ENCODE data around the gene RCSD1.

The RCSD1 gene

DNA sequence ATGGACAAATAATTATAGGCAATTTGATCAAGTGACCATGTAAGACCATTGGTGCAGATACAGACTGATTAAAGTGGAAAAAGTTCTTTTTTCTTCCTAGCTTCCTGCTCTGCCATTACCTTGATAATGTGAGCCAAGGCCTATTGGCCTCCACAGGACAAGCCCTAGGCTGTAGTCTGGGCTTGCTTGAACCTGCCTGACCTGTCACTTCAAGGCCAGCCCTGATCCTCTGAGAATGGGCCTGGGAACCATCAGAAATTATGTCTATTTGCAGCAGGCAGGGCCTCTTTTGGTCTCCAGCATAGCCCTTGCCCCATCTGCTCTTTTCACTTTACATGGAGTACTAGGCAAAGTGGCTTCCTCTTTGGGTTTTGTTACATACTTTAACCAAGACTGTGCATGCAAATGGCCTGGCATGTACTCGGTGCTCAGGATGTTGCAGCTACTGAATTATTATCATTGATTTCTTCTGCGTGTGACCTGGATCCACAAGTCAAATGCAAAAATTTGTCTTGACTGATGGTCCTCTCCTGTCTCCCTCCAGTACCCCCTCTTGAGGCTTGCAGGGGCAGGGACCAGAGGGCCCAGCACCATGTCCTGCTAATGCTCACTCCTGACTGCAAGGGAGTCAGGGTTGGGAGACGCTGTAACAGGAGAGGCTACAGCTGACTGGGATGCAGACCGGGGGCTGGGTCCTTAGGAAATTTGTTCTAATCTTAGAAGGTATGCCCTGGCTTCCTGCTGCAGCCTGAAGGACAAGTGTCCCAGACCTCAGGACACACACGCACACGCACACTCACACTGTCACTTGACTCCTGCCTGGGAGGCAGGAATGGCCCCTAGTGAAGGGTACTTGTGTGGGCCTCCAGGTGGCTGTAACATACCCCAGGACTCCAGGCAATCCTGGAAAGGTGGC lies 39.4 kb downstream of the RCSD1 start:
- DNase-seq (ENCODE audit: low read depth) = no peak

DNA sequence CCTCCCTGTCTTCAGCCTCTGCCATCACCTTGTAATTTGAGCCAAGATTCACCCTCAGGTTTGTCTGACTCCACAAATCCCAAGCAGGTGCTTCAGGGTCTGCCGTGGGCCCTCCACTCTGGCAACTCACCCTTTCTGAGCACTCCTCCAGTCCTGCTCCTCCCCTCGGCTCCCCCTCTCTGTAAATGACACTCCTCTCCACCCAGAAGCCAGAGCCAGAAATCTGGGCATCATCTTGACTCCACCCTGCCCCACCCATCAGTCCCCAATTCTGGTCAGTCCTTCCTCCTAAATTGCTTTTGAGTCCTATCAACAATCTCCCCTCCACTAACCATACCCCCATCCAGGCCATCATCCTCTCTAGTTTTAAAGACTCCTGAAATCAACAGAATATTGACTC lies 40.5 kb downstream of the RCSD1 start:
- no peak for DNase-seq (ENCODE audit: low read depth)

DNA sequence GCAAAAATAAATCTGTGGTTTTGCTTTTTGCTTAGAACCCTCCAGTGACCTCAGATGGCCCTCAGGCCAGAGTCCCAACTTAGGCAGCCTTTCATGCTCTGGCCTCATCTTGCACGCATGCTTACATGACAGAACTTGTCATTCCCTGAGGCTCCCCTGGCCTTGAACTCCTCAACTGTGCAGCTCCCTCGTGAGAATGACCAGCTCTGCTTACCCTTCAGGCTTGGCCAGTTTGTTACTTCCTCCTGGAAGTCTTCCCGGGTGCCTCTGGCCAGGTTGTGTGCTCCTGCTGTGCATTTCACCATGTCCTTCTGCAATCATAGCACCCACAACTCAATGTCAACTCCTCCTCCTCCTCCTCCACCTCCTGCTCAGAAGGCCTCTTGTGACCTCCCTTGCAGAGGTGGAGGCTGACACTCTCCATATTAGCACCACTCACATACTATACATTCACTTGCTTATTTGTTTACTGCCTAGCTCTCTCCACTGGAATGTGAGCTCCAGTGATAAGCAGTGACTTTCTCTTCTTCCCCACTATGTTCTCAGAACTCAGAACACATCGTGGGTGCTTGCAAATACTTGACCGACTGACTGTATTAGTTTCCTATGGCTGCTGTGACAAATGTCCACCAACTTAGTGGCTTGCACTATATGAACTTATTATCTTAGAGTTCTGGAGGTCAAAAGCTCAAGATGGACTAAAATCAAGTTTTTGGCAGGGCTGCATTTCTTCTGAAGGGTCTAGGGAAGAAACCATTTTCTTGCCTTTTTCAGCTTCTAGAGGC lies 41.9 kb downstream of the RCSD1 start:
- DNase-seq (ENCODE audit: low read depth) = no peak

DNA sequence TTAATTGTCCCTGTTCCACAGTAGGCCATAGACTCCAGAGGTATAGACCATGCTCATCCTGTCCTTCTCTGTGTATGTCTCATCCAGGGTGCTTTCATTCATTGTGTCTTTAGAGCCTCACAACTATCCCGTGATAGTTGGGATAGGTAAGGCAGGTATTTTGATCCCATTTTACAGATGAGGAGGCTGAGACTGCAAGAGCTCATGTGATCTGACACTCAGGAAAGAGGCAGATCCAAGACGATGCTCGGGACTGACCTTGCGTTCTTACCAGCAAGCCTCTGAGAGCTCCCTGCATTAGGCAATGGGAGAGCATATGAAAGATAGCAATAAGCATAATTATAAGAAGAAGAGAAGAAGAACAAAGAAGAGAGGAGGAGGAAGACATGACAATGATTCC lies 42.8 kb downstream of the RCSD1 start:
- no peak for DNase-seq (ENCODE audit: low read depth)

DNA sequence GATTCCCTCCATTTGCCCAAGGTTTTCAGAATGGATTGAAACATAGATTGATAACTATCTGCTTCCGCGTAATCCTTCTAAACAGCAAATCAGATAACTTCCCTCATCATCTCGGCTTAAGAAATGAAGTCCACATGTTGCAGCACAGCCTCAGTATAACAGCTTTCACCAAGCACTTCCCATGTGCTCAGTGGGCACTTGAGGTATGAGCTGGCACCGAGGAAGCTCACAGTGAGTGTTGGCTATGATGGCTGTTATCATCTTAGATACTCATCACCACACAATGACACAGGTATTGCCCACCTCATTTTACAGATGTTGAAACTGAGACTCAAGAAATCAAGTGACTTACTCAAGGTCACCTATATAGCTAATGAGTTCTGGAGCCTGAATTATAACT lies 43.2 kb downstream of the RCSD1 start:
- DNase-seq (ENCODE audit: low read depth) = no peak

DNA sequence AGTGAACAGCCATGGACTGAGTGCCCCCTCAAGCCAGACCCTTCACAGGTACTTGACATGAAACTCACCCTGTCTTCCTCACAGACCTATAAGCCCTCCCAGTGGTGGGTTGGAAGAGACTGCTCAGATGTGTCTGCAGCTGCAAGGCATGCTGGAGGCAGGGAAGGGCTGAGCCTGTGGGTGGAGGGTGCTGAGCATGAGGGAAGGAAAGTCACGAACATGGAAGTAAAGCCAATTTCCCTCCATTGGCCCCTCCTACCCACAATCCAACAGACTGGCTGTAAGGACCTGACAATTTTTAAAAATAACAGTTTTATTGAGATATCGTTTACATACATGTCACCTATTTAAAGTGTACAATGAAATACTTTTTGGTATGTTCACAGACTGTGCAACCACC lies 44.1 kb downstream of the RCSD1 start:
- DNase-seq (ENCODE audit: low read depth) = no peak

DNA sequence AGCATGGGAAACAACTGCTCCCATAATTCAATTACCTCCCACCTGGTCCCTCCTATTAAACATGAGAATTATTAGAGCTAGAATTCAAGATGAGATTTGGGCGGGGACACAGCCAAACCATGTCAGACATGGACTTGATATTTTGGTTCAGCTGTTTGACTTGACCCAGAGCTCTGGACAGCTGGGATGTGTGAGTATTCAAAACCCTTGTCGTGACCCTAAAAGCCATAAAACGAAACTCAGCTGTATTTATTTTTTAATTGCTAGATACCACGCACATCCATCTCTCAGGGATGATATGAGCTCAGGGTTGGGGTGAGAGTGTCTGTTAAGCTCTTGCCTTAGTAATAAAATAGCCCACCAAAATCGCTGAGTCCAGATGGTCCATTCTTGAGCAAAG lies 45.4 kb downstream of the RCSD1 start:
- DNase-seq (ENCODE audit: low read depth) = no peak

DNA sequence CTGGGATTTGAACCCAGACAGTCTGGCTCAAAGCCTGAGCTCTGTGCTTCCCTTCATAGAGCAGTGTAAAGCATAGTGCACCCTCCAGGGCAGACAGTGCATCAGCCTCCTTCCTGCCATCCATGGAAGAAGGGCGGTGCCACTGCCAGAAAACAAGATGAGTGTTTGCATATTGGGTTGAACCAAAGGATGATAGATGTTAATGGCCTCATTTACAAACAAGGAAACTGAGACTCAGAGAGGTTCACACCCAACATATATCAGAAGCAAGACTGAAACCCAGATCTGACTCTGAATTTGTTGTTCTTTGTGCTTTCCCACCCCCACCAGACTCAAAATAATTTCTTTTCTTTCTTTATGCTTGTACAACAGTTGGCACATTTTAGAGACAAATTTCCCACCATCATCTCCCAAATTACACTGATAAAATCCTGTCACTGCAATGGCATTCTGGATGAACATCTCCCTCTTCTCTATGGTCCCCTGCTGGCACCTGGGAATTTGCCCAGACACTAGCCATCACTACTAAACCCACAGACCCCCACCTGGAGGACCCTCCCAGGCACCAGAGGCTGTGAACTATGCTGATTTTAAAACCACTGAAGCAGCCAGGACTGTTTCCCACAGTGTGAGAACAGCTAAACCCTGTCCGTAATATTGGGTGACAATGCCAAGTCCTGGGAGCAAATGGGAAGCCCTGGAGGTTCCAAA lies 46.3 kb downstream of the RCSD1 start:
- no peak for DNase-seq (ENCODE audit: low read depth)

DNA sequence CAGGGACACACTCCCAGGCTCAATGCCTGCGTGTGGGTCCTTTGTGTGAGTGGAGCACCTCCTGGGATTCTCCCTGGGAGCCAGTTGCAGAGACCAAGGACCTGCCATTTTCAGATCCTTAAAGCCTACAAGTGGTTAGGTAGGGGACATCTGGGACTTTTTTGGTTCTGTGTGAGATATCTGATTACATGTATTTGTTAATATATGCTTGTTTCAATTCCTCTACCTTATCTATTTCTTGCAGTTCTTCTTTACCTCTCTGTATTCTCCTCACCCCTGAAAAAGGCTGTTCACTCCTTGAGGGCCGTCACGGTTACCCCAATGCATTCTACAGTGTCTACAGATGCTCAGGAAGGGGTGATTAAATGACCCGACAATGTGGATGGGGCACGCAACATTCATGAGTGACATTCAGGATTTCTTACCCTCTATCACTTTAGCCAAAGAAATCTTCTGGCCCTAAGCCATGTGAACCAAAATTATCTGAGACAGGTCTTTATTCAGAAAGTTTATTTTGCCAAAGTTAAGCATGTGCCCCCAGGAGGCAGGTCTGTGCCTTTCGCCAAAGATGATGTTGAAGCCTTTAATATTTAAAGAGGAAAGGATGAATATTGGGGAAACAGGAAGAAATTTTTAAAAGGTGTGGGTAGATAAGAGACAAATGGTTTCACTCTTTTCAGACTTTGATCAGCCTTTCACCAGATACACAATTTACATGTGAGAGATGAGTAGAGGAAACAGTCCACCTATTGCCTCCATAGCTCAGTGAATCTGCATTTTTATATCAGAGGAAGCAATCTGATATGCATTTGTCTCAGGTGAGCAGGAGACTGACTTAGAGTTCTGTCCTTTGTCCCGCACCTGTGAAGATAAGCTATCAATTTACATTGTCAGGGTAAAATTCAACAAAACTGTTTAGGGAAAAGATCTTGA lies 47.1 kb downstream of the RCSD1 start:
- DNase-seq (ENCODE audit: low read depth) = no peak

DNA sequence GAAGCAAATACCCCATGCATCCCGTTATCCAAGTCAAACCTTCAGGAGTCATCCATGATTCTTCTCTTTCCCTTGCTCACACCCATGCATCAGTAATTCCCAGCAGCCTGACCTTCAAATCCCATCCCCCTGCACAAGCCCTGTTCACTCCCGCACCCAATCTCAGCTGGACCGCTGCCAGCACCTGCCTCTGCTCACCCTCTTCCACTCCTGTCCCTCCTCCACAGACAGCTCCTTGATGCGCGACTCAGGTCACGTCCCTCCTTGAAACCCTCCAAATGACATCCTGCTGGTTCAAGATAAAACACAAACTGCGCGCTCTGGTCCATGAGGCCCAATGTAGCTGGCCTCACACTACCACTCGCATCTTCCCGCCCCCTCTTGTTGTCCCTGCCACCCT lies 48.4 kb downstream of the RCSD1 start:
- DNase-seq (ENCODE audit: low read depth) = no peak

DNA sequence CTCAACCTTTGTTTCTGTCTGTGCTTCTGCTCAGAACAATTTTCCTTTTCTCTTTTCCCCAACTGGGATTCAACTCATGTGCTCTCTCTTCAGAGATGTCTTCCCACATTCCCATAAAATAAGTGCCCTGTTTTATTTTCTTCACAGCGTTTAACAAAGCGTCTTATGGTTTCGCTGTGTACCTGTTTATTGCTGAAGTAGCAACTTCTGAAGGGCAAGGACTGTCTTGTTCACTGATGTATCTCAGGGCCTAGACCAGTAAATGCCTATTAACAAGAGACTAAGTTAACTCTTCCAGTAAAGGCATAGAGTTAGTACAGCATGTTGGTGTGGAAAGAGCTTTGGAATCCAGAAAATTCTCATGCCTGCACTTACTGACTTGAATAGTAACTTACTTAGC lies 48.8 kb downstream of the RCSD1 start:
- no peak for DNase-seq (ENCODE audit: low read depth)

DNA sequence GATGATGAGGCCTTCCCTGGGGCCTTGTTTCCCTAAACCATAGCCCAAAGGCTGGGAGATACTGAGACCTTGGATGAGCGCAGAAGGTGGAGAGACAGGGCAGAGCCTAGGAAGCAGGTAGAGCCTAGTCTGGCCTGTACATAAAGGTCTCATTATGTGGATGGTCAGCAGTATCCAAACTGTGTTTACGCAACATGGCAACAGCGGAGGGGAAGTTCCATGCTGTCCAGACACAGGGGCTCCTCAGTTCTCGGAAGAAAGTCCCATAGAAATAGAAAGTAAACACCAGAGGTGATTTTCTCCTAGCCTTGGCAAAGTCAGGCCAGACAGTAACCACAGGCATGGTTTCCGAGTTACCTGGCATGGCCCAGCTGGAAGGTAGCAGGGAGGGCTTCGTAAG lies 49.7 kb downstream of the RCSD1 start:
- DNase-seq (ENCODE audit: low read depth) = no peak

DNA sequence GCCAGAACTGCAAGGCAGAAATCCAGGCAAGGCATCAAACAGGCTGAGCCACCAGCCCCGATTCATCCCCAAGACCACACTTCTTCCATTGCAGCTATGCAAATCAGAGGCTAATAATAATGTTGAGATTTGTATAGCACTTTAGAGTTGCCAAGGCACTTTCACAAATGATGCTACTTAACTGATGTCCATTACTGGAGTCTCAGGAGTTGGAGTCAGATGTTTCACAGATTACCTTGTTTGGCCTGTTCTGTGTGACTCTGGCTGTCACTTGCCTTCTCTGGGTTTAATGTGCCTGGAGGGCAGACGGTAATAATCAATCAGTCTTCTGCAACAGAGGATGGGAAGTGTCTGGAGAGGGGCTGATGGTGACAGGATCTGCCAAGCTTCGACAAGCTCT lies 51.0 kb downstream of the RCSD1 start:
- DNase-seq (ENCODE audit: low read depth) = no peak

DNA sequence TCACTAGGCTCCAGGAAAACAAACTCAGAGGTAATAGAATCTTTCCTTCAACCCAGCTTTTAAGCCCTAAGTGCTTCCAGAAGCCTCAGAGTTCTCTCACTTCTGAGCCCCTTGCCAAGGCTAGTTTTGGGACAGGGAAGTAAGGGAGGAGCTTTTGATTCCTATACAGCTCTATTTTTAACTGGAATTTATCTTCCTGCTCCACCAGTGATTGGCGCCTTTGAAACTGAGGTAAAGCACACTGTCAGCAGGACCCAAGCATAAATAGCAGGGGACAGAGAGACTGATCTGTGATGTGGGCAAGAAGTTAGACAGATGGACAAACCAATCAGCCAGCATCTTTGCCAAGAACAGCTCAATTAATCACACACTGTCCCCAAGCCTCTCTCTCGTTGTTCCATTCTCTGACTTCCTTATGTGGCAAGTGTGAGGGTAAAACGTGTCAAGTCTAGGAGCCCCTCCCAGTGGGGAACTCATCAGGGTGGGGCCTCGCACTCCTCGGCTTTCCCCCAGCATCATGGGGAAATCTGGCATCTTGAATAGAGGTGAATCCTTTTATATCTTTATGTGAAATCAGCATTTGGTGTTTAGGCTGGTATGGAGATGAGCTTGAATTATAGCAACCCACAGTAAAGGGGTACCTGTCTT lies 51.5 kb downstream of the RCSD1 start:
- DNase-seq (ENCODE audit: low read depth) = no peak

DNA sequence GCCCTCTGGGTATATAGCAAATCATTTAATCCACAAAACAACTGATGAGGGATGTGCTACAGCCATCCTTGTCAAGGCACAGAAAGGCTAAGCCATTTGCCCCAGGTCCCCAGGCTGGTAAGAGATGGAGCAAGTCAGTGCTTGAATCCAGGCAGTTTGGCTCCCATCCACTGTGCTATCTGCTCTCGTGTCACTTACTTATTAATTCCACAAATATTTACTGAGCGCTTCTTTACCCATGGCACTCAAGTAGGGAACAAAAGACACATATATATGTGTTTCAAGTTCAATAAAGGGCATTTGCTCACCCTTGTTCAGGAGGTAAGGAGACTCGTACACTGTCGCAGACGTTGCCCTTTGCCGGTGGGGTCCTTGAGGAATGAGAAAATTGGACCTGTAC lies 53.2 kb downstream of the RCSD1 start:
- DNase-seq (ENCODE audit: low read depth) = no peak

DNA sequence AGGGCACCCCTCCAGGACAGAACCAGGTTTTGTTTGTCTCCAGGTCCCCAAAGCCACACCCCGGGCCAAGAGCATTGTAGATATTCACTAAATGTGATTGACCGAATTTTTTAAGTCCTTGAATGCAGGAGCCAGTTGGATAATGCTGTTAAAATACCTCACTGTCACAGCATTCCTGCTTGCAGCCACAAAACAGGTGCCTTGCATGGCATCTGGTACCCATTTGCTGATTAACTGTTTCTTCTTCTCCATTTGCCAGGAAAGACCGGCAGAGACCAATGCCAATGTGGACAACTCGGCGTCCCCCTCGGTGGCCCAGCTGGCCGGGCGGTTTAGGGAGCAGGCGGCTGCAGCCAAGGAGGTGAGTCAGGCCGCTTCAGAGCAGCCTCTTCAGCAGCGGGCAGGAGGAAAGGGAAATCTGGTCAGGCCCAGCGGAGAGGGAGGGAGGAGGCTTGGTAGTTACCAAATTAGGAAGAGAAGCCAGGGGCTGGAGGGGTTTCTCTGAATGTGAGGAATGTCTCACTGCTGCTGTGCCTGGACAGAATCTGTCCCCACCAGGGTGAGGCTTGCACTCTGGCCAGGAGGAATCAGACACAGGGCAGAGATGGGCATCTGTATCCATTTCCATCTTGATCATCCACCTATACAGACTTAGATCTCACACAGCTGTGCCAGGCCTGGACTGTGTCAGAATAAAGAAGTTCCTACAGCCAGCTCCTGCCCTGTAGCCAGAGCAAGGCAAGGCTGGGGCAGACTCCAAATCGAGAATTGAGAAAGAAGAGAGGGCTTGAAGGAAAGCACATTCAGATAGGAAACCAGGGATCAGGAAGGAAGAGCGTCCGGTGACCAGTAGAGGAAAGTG lies 53.8 kb downstream of the RCSD1 start:
- DNase-seq (ENCODE audit: low read depth) = no peak

DNA sequence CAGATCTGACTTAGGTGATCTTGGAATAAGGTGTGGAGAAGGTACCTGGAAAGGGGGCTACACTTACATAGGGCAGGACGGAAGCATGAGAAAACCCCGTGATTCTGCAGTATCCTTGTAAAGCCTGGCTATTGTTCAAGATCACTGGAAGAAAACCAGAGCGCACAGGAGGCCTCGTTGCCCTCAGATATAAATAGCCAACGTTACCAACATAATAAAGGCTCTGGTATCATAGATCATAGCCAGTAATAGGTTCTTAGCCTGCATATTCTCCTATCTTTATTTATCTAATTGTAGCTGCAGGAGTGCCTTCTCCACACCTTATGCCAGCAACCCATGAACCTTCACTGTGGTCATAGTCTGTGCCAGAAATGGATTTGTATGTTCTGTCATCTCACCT lies 55.8 kb downstream of the RCSD1 start:
- DNase-seq (ENCODE audit: low read depth) = no peak

DNA sequence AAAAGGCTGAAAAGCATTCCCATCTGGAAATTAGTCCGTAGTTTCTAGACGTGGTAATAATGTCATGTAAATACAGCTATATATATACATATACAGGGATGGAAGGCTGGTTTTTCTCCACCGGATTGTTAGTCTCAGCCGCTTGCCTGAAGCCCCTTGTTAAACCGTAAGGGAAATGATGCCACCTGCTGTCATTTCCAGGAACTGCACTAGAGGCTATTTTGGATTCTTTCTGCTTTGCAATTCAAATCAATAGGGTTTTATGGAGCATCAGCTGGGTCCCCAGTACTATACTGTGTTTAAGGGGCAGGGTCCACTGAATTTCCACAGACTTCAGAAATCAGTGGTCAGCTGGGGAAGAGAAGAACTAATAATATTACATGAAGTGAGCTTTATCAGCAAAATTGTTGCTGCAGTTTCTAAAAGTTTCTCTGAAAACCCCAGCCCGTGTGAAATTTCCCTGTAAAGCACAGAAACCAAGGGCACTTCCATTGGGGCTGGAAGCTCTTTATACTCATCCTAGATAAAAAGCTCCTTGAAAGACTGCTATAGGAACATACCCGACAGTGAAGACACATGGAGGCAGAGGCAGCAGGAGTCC lies 58.0 kb downstream of the RCSD1 start:
- peak; percentile 61 for DNase-seq (ENCODE audit: low read depth)

DNA sequence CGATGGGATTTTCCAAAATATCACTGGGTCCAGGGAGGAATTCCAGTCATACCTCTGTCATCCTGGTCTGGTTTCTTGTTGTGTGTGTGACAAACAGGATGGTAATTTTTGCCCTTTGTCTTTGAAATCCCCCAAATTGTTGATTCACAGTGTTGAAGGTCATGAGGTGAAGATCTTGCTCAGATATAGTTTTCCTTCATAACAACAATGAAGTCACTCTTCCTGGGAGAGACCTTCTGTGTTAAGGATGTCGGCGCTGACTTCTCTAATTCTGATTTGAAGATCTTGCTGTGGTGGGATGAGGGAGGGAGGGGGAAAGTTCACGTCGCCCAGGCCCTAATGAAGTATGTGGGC lies 59.5 kb downstream of the RCSD1 start:
- no peak for DNase-seq (ENCODE audit: low read depth)

DNA sequence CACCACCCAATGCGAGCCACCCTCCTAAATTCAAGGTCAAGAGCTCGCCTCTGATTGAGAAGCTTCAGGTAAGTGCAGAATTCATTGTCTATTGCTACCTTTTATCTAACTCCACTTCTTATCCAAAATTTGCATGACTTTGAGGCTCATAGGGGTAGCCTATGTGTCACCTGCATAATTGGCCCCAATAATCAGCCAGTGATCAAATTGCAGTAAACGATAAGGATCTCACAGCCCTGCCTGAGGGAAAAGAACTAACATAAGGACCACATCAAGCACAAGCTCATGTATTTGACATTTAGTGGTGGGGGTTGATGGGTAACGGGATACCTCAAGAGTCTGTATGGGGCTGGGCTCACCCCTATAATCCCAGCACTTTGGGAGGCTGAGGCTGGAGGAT lies 60.0 kb downstream of the RCSD1 start:
- DNase-seq (ENCODE audit: low read depth) = no peak

Measured in activated T-cell treated with anti-CD3 and anti-CD28 coated beads for 48 hours (primary cell).